GM12865 (cell line): ENCODE data around the gene CYP51A1.
"Not testable (repeated sequence)": the region's sequence is repeated elsewhere in the genome, so short reads cannot be mapped to it uniquely, and the experiment has no call there.

Experiments
- DNase-seq: peaks from one replicate; pipeline ENCODE4 v3.0.0; 2010; ENCODE audit warnings: low read depth
- H3K4me3 ChIP-seq: 2 replicates; pipeline ENCODE4 v1.5.1; 2011; ENCODE audit warnings: mild to moderate bottlenecking, low read depth, low read length, control low read depth
- TF ChIP-seq, protein P1 (sequence below): IDR thresholded peaks from 2 replicates; pipeline ENCODE4 v1.5.1; 2011; ENCODE audit warnings: low read length, control low read depth, low read depth, inconsistent platforms; ENCODE audit not compliant: insufficient read depth; ENCODE audit errors: missing control alignments

CYP51A1 gene

DNA sequence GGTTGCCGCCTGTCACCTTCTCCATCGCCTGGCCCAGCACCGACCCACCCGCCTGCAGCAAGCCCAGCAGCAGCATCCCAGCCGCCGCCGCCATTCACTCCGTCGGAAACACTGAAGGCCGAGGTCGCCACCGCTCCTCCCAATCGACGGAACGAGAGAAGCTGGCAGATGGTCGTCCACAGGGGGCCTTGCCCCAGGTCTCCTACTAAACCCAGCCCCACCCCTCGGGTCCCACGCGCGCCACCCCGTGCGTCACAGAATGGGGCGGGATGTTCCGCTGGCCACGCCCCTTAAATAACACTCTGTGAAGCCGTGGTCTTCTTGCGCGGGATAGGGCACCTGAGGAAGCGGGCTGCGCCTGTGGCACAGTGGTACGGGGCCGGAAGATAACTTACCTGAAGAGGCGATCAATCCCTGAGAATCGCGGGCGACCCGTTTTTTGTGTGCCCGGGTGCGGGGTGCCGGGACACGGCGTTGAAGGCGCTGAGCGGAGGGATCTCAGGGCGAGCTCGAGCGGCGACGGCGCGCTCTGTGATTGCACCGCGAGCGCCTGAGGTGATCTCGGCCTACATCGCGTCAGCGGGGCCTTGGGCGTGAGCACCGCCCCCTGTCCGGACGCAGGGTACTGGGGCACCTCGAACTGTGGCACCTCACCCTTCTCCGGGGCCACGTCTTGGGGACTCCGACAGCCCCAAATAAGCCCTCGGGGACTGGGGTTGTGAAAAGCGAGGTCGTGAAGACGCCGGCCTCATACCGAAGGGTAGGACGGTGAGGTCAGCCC is at the start of gene CYP51A1:
CYP51A1 (minus strand) TSS at position 207 of the 781 bp plus-strand sequence; CDS start at position 94, 113 bp downstream.
- peak; percentile 96 for DNase-seq
- H3K4me3 ChIP-seq: peak within 1 kb of the TSS; percentile 90
- TF ChIP-seq, protein P1, sequence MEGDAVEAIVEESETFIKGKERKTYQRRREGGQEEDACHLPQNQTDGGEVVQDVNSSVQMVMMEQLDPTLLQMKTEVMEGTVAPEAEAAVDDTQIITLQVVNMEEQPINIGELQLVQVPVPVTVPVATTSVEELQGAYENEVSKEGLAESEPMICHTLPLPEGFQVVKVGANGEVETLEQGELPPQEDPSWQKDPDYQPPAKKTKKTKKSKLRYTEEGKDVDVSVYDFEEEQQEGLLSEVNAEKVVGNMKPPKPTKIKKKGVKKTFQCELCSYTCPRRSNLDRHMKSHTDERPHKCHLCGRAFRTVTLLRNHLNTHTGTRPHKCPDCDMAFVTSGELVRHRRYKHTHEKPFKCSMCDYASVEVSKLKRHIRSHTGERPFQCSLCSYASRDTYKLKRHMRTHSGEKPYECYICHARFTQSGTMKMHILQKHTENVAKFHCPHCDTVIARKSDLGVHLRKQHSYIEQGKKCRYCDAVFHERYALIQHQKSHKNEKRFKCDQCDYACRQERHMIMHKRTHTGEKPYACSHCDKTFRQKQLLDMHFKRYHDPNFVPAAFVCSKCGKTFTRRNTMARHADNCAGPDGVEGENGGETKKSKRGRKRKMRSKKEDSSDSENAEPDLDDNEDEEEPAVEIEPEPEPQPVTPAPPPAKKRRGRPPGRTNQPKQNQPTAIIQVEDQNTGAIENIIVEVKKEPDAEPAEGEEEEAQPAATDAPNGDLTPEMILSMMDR: no peak

DNA sequence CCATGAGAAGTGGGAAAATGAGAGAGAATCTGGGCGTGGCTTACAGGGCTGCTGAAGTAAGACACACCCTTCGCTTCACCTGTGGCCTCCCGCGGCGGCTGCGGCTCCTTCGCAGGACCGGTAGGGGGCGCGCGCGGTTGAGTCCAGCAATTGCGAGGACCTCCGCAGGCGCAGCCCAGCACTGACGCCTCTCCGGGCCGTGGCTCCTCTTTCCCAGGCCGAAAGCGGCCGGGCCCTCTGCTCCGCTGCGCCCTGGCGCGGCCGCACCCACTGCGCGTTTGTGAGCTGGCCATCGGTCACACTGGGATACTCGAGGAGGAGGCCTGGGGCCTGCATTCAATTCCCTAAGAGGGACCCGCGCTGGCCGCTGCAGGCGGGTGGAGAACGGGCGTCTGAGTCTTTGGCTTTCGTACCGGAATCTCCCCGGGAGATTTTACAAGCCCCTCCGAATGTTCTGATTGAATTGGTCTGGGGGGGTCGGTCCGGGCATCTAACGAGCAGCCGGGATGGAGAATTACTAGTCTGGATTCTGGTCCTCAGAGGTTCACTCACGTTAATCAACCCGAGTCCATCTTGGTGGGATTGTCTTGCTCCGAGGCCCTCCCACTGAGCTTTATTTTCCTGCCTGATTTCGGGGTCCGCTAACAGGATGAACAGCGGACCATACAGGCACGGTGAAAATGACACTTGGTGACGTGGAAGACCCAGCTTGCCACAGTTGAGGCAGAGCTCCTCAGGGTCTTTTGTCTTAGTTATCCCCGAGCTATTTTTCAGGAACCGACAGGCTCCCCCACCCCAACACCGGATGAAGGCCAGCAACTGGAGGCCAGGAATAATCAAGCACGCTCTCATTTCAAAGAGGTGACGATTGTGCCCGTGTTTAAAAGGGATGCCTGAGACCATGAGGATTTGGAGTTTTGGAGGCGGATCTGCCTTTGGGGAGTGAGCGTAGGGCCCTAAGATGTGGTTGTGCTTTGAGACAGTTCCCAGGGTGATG is 44.9 kb upstream of the CYP51A1 start, which contains the start of gene LRRD1:
LRRD1 (minus strand) TSS at position 215 of the 997 bp plus-strand sequence. CDS start 13,940 bp downstream, outside the sequence.
- H3K4me3 ChIP-seq: peak within 1 kb of the TSS; percentile 39
- TF ChIP-seq, protein P1: peak; percentile 97
- peak; percentile 89 for DNase-seq

DNA sequence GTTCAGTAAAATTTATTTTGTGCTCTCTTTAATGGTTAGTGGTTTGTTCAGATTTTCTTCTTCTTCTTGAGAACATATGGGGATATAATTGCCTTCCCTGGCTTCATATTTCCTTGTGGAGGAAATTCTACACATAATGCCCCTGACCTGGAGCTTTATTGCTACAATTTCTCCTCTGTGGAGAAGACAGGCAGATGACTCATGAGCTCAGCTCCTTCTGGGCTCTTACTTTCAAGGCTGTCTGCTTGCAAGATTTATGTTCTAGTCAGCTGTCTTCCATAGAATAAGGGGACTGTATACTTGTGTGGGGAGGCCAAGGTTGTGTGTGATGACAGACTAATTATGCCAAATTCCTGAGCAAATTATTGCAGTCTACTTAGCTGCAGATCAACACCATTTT is 43.1 kb upstream of the CYP51A1 start:
- H3K4me3 ChIP-seq: no peak overlapping the region
- DNase-seq: no peak
- TF ChIP-seq, protein P1: no peak

DNA sequence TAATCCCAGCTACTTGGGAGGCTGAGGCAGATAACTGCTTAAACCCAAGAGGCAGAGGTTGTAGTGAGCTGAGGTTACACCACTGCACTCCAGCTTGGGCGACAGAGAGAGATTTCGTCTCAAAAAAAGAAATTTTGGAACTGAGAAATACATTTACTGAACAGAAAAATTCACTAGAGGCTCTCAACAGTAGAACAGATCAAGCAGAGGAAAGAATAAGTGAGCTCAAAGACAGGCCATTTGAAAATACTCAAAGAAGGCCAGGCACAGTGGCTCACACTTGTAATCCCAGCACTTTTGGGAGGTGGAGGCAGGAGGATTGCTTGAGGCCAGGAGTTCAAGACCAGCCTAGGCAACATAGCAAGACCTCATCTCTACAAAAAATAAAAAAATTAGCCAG is 35.3 kb upstream of the CYP51A1 start:
- DNase-seq, H3K4me3 ChIP-seq: not testable (repeated sequence)

DNA sequence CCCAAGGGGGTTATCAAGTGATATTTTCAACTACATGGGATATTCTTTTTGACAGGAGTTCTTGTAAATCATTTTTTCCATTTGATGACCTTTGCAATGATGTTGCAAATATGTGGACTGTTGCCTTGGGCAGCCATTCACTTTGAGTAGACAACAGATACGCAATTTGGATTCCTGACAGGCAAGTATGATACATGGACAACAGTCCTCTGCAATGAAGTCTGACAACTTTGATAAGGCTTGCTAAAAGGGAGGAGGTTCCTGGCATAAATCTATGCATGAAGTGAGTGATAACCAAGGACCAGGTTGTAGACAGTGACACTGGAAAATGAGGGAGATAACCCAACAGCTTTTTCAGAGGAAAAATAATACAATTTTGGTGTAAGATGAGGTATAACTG is 27.0 kb upstream of the CYP51A1 start:
- DNase-seq: no peak
- TF ChIP-seq, protein P1: no peak

DNA sequence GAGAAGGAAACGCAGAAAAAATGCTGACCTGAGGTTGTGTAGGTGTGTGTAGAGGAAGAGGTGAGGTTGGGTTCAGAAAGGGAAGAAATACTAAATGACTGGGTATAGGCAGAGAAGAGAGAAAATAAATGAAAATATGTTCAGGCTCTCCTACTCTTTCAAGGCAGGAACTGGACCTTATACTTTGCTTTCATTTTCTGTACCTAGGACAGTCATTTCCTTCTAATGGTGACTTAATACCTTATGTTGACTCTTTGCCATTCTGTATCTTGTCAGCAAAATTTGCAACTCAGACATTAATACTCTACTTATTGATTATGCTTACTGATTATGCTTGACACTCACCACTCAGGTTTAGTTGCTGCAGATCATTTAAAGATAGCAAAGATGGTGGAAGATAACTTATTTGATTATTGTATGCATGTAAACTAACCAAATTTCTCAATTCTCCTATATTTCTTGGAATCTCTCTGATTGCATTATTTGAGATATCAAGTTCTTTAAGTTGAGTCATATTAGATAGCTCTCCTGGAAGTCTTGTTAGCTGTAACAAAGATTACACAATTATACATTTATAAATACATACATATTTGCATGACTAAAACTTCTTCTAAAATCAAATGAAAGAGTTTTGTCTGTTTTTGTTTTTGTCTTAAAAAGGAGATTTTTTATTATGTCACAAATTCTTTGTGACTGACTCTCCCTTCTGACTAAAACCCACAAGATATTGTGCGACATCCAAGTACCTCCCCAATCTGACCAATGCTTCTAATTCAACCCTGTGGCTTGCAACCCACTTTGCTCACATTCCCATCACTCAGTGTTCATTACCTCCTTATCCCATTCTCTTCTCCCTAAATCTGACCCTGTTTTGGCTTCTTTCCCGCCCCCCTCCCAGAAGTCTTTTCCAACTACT is 24.6 kb upstream of the CYP51A1 start:
- DNase-seq: peak; percentile 7
- H3K4me3 ChIP-seq: no peak overlapping the region
- TF ChIP-seq, protein P1: no peak

More for the DNA sequence above, 27.0 kb upstream of the CYP51A1 start:
- no peak overlapping the region for H3K4me3 ChIP-seq
